Measurements from ENCODE around the gene NIN.

DNA sequence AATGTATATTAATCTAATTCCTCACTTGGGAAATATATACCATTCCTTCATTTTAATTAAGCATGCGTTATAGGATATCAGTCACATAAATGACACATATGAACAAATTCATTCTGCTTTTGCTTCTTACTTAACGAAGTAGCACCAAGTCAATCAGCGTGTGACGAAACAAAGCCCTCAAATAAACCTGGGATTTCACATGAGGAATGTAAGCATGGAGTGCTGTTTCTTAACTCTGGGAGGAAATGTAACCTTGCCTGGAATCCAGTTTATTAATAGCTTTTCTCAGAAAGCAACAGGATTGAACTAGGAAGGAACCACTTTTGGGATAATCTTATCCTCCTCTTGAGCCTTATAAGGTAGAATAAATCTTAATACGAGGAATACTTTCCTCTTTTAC lies 72.0 kb downstream of the NIN start:
- TF ChIP-seq MAZ (IDR thresholded peaks at IDR 0.05; ENCODE audit: borderline replicate concordance, low read depth, low read length) (no peak), POLR2A (IDR thresholded peaks at IDR 0.05; ENCODE audit: low read depth, low read length) (no peak), CEBPB (IDR thresholded peaks at IDR 0.05; ENCODE audit: low read depth, low read length) (no peak), RFX5 (IDR thresholded peaks at IDR 0.05; ENCODE audit: low read depth, low read length) (no peak), BHLHE40 (IDR thresholded peaks at IDR 0.05; ENCODE audit: low read depth, low read length) (no peak), SMC3 (IDR thresholded peaks at IDR 0.05; ENCODE audit: low read depth, low read length) (no peak), MAFK (IDR thresholded peaks at IDR 0.05; ENCODE audit: low read depth, low read length) (no peak), MXI1 (IDR thresholded peaks at IDR 0.05; ENCODE audit: borderline replicate concordance, low read depth, low read length) (no peak), RAD21 (IDR thresholded peaks at IDR 0.05; ENCODE audit: low read length) (no peak)
- TF ChIP-seq, protein P1, sequence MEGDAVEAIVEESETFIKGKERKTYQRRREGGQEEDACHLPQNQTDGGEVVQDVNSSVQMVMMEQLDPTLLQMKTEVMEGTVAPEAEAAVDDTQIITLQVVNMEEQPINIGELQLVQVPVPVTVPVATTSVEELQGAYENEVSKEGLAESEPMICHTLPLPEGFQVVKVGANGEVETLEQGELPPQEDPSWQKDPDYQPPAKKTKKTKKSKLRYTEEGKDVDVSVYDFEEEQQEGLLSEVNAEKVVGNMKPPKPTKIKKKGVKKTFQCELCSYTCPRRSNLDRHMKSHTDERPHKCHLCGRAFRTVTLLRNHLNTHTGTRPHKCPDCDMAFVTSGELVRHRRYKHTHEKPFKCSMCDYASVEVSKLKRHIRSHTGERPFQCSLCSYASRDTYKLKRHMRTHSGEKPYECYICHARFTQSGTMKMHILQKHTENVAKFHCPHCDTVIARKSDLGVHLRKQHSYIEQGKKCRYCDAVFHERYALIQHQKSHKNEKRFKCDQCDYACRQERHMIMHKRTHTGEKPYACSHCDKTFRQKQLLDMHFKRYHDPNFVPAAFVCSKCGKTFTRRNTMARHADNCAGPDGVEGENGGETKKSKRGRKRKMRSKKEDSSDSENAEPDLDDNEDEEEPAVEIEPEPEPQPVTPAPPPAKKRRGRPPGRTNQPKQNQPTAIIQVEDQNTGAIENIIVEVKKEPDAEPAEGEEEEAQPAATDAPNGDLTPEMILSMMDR (conservative IDR thresholded peaks at IDR 0.05; ENCODE audit: low read depth, low read length) = no peak
- TF ChIP-seq, protein P2, sequence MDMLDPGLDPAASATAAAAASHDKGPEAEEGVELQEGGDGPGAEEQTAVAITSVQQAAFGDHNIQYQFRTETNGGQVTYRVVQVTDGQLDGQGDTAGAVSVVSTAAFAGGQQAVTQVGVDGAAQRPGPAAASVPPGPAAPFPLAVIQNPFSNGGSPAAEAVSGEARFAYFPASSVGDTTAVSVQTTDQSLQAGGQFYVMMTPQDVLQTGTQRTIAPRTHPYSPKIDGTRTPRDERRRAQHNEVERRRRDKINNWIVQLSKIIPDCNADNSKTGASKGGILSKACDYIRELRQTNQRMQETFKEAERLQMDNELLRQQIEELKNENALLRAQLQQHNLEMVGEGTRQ (IDR thresholded peaks at IDR 0.05; ENCODE audit: low read depth, low read length) = no peak
